NB4 (cell line): ENCODE results near the gene SAMM50.
A peak's percentile ranks its signal among the peaks of the same experiment; 100 is the strongest.

Experiments
- DNase-seq: peaks from one replicate; pipeline ENCODE4 v3.0.0; 2010; ENCODE audit warnings: low read depth
- H3K4me3 ChIP-seq: one replicate; pipeline ENCODE4 v1.5.1; 2011; ENCODE audit warnings: mild to moderate bottlenecking, low read depth, low read length, moderate library complexity
- MYC ChIP-seq: IDR thresholded peaks from 2 replicates; pipeline ENCODE4 v1.6.1; 2011; ENCODE audit warnings: low read depth, low read length
- POLR2A ChIP-seq: IDR thresholded peaks from 2 replicates; pipeline ENCODE4 v1.6.1; 2011; ENCODE audit warnings: mild to moderate bottlenecking; ENCODE audit not compliant: insufficient read length; ENCODE audit errors: extremely low read depth
- TF ChIP-seq, protein P1 (sequence below): IDR thresholded peaks from one replicate; pipeline ENCODE4 v1.5.1; 2012; ENCODE audit warnings: low read depth, low read length
- TF ChIP-seq, protein P2 (sequence below): IDR thresholded peaks from 2 replicates; pipeline ENCODE4 v1.6.1; 2011; ENCODE audit warnings: low read depth, low read length

The SAMM50 gene

DNA sequence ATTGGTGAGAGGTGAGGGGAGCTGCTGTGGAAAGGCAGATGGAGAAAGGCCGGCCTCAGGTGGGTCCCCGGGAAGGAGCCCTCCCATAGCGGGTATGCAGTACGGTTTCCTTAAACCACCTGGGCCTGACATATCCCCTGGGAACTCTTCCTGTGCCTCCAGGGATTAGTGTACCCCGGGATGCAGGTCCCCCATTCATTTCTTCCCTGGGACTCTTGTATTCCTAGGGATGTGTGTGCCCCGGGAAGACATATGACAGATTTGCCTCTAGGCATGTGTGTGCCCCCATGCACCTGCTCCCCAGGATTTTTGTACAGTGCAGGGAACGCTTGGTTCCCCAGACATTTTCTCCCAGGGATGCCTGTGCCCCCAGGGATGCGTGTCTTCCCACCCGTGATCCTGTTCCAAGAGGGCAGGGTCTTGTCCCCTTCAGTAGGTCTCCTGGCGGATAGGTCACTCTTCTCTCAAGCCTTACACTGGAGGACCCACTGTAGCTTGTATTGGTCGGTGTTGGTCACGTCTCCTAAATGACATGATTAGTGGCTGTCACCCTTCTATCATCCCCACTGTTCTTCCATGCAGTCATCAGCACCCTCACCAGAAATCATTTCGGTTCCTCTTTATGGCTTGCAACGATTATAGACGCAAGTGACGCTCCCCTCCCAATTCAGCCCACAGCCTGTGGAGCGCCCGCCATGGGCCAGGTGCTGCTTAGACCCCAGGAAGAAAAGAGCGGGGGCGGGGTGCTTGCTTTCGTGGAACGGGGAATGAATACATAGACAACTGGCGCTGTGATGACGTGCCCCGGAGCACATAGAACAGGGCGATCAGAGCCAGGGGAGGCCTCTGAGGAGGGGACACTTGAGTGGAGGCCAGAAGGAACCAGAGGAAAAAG, 70.2 kb downstream of the SAMM50 start:
- DNase-seq, result peak; percentile 79
- TF ChIP-seq MYC (no peak), POLR2A (no peak)
- TF ChIP-seq, protein P1, sequence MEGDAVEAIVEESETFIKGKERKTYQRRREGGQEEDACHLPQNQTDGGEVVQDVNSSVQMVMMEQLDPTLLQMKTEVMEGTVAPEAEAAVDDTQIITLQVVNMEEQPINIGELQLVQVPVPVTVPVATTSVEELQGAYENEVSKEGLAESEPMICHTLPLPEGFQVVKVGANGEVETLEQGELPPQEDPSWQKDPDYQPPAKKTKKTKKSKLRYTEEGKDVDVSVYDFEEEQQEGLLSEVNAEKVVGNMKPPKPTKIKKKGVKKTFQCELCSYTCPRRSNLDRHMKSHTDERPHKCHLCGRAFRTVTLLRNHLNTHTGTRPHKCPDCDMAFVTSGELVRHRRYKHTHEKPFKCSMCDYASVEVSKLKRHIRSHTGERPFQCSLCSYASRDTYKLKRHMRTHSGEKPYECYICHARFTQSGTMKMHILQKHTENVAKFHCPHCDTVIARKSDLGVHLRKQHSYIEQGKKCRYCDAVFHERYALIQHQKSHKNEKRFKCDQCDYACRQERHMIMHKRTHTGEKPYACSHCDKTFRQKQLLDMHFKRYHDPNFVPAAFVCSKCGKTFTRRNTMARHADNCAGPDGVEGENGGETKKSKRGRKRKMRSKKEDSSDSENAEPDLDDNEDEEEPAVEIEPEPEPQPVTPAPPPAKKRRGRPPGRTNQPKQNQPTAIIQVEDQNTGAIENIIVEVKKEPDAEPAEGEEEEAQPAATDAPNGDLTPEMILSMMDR, result no peak
- TF ChIP-seq, protein P2, sequence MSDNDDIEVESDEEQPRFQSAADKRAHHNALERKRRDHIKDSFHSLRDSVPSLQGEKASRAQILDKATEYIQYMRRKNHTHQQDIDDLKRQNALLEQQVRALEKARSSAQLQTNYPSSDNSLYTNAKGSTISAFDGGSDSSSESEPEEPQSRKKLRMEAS, result no peak
- H3K4me3 ChIP-seq, result peak overlapping the region; percentile 66

DNA sequence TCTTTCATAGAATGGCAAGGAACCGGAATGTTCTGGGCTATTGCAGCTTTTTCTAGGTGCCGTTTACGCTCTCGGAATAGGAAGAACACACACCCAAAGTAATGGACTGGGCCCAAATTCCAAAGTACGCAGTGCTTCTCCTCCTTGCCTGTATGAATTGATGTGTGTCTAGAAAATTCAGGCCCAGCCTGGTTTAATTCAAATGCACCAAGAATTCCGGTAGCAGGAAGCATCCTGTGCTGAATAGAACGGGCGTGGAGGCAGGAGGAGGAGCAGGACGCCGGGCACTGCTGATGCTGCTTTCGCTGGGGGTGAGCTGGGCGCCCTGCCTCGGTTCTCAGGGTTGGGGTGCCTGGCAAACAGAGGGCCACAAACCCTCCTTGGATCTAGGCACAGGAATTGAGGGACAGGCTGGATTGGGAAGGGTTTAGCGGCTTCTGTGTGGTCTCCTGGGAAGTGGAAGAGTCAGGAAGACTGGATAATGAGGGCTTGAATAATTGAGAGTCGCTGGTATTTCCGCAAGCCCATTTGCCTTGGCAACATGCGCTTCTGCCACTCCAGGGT, 70.9 kb downstream of the SAMM50 start:
- no peak for DNase-seq
- peak overlapping the region; percentile 16 for H3K4me3 ChIP-seq
- TF ChIP-seq MYC (no peak), POLR2A (no peak)
- TF ChIP-seq, protein P1, result no peak
- TF ChIP-seq, protein P2, result no peak

GRCh38 chr22:44026630-44027511, 71.6 kb downstream of the SAMM50 start:
- peak overlapping the region; percentile 60 for H3K4me3 ChIP-seq
- peak; percentile 91 for DNase-seq
- TF ChIP-seq, protein P2, result peak; percentile 97
- TF ChIP-seq MYC (peak; percentile 87), POLR2A (peak; percentile 18)
- TF ChIP-seq, protein P1, result no peak

DNA sequence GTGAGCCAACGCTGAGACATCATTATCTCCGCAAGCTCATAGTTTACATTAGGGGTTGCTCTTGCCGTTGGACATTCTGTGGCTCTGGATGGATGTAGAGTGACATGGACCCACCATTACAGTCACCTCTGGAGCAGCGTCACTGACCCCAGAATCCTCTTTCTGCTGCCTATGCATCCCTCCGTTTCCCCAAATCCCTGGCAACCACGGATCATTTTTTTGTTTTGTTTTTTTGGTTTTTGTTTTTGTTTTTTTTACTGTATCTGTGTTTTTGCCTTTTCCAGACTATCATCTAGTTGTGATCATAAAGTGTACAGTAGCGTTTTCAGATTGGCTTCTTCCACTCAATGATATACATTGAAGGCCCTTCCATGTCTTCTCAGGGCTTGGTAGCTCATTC, 72.8 kb downstream of the SAMM50 start:
- no peak overlapping the region for H3K4me3 ChIP-seq
- no peak for TF ChIP-seq MYC
- TF ChIP-seq, protein P1, result no peak
- TF ChIP-seq, protein P2, result no peak
- no peak for TF ChIP-seq POLR2A
- no peak for DNase-seq

DNA sequence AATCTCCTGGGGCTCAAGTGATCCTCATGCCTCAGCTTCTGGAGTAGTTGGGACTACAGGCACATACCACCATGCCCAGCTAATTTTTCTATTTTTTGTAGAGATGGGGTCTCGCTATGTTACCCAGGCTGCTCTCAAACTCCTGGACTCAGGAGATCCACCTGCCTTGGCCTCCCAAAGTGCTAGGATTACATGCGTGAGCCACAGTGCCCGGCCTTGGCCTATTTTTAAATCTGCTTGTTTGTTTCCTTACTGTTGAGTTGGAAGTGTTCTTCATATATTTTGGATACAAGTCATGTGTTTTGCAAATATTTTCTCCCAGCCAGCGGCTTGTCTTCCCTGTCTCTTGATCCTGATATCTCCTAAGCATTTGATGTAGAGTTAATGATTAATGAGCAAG, 73.8 kb downstream of the SAMM50 start:
- DNase-seq, result no peak
- no peak overlapping the region for H3K4me3 ChIP-seq
- TF ChIP-seq, protein P2, result no peak
- TF ChIP-seq, protein P1, result no peak
- TF ChIP-seq MYC (no peak), POLR2A (no peak)
